Erythroblast (primary cell): ENCODE measurements around the gene TPSG1.
"Not testable (repeated sequence)": the region's sequence is repeated elsewhere in the genome, so short reads cannot be mapped to it uniquely, and the experiment has no call there.

Experiments
- DNase-seq, 2 experiments: peaks; one replicate each; lab custom pipeline; 2025; lab: John Stamatoyannopoulos, UW
- GATA1 ChIP-seq: IDR thresholded peaks from 2 replicates; pipeline ENCODE4 v1.6.1; 2011; ENCODE audit warnings: low read depth, mild to moderate bottlenecking, control low read depth, low read length, moderate library complexity
- POLR2A ChIP-seq: IDR thresholded peaks from 2 replicates; pipeline ENCODE4 v1.6.1; 2011; ENCODE audit warnings: mild to moderate bottlenecking, low read length

TPSG1 gene

GRCh38 chr16:1193143-1193824, 31.8 kb downstream of the TPSG1 start:
- no peak for TF ChIP-seq GATA1
- TF ChIP-seq POLR2A = peak; percentile 39
- DNase-seq = no peak

- DNase-seq = no peak
- TF ChIP-seq GATA1 (no peak), POLR2A (no peak)
Measured at GRCh38 chr16:1192384-1193073, 32.5 kb downstream of the TPSG1 start.

GRCh38 chr16:1190789-1191188, 34.3 kb downstream of the TPSG1 start:
- not testable (repeated sequence) for DNase-seq

GRCh38 chr16:1189455-1189854, 35.6 kb downstream of the TPSG1 start:
- no peak for DNase-seq
- TF ChIP-seq GATA1 = no peak
- no peak for TF ChIP-seq POLR2A

- peak; percentile 8 for TF ChIP-seq POLR2A
- no peak for TF ChIP-seq GATA1
- peak; percentile 48 to 72 for DNase-seq
Measured at GRCh38 chr16:1188432-1189189, 36.5 kb downstream of the TPSG1 start.

- DNase-seq = not testable (repeated sequence)
Measured at GRCh38 chr16:1185460-1186207, 39.4 kb downstream of the TPSG1 start.

- DNase-seq = no peak
- TF ChIP-seq GATA1 (no peak), POLR2A (no peak)
Measured at GRCh38 chr16:1184980-1185379, 40.1 kb downstream of the TPSG1 start.

GRCh38 chr16:1184156-1184868, 40.8 kb downstream of the TPSG1 start:
- TF ChIP-seq POLR2A (no peak), GATA1 (no peak)
- no peak for DNase-seq

GRCh38 chr16:1182950-1183907, 41.8 kb downstream of the TPSG1 start:
- DNase-seq = no peak
- TF ChIP-seq POLR2A (no peak), GATA1 (no peak)

GRCh38 chr16:1182316-1182671, 42.8 kb downstream of the TPSG1 start:
- DNase-seq = no peak
- TF ChIP-seq GATA1 (no peak), POLR2A (no peak)

GRCh38 chr16:1181404-1182315, 43.4 kb downstream of the TPSG1 start:
- TF ChIP-seq GATA1 (no peak), POLR2A (no peak)
- no peak for DNase-seq
